Osteocyte (in vitro differentiated cells): ENCODE results near the gene TUBGCP6. TPM values are rescaled to one million over a fixed set of nuclear protein-coding genes. Genes with fewer than 3 reads are reported as not detected.

Source experiments
- DNase-seq: peaks from one replicate; pipeline ENCODE4 v3.0.0; 2021; ENCODE audit warnings: mixed read lengths; ENCODE audit not compliant: unreplicated experiment; ENCODE audit errors: extremely low spot score
- H3K27ac Mint-ChIP-seq: one replicate; pipeline ENCODE4 v1.8.0; 2021; ENCODE audit warnings: mild to moderate bottlenecking, mixed read lengths; ENCODE audit not compliant: unreplicated experiment
- H3K27me3 Mint-ChIP-seq: one replicate; pipeline ENCODE4 v1.8.0; 2021; ENCODE audit warnings: mixed read lengths; ENCODE audit not compliant: unreplicated experiment
- H3K36me3 Mint-ChIP-seq: one replicate; pipeline ENCODE4 v1.8.0; 2021; ENCODE audit warnings: mixed read lengths; ENCODE audit not compliant: unreplicated experiment
- H3K4me1 Mint-ChIP-seq: one replicate; pipeline ENCODE4 v1.8.0; 2021; ENCODE audit warnings: mixed read lengths; ENCODE audit not compliant: unreplicated experiment
- H3K4me3 Mint-ChIP-seq: one replicate; pipeline ENCODE4 v1.8.0; 2021; ENCODE audit warnings: mild to moderate bottlenecking, moderate library complexity, mixed read lengths; ENCODE audit not compliant: unreplicated experiment
- H3K9me3 Mint-ChIP-seq: one replicate; pipeline ENCODE4 v1.8.0; 2021; ENCODE audit warnings: mixed read lengths; ENCODE audit not compliant: unreplicated experiment
- CTCF ChIP-seq: fragments of 200-600 bp; sonication (generic); IDR thresholded peaks from 2 replicates; pipeline ENCODE4 v1.5.0; 2021; ENCODE audit warnings: antibody characterized with exemption, mild to moderate bottlenecking, moderate library complexity
- total RNA-seq: library from RNA; stranded (reverse); gene quantifications from 2 replicates; pipeline ENCODE4 v1.2.1, GENCODE V29; 2021

The TUBGCP6 gene
- total RNA-seq, 1 donor from 2014 or later = 55.7 TPM

GRCh38 chr22:50171965-50172421, 72.8 kb downstream of the TUBGCP6 start:
- no peaks in the 10 kb centered on the region for H3K9me3 Mint-ChIP-seq
- H3K36me3 Mint-ChIP-seq = no peaks in the 10 kb centered on the region
- peaks cover 15% of the 10 kb centered on the region for H3K27me3 Mint-ChIP-seq
- H3K4me3 Mint-ChIP-seq = peak overlapping the region; percentile 45
- TF ChIP-seq CTCF = no peak
- DNase-seq = no peak
- H3K27ac Mint-ChIP-seq = no peak overlapping the region
- H3K4me1 Mint-ChIP-seq = peaks cover 5% of the 10 kb centered on the region

GRCh38 chr22:50171319-50171964, 73.4 kb downstream of the TUBGCP6 start:
- TF ChIP-seq CTCF = no peak
- no peaks in the 10 kb centered on the region for H3K9me3 Mint-ChIP-seq

GRCh38 chr22:50170453-50171318, 74.1 kb downstream of the TUBGCP6 start, which contains the start of gene PANX2:
Gene PANX2 (plus strand): TSS chr22:50170731. CDS start chr22:50170731, 0 bp downstream.
- Mint-ChIP-seq H3K4me1 (peaks cover 5% of the 10 kb centered on the region), H3K4me3 (peak within 1 kb of the TSS; percentile 70), H3K36me3 (no peaks in the 10 kb centered on the region), H3K27ac (no peak within 1 kb of the TSS), H3K27me3 (peaks cover 15% of the 10 kb centered on the region), H3K9me3 (no peaks in the 10 kb centered on the region)
- DNase-seq = no peak
- no peak for TF ChIP-seq CTCF

More at GRCh38 chr22:50171319-50171964, 73.4 kb downstream of the TUBGCP6 start:
- H3K4me3 Mint-ChIP-seq = peak overlapping the region; percentile 70
- H3K4me1 Mint-ChIP-seq = peaks cover 5% of the 10 kb centered on the region
- no peak overlapping the region for H3K27ac Mint-ChIP-seq
- no peaks in the 10 kb centered on the region for H3K36me3 Mint-ChIP-seq
- no peak for DNase-seq
- peaks cover 15% of the 10 kb centered on the region for H3K27me3 Mint-ChIP-seq

- Mint-ChIP-seq H3K9me3 (no peaks in the 10 kb centered on the region), H3K4me3 (no peak overlapping the region), H3K27ac (no peak overlapping the region), H3K4me1 (peaks cover 5% of the 10 kb centered on the region), H3K36me3 (no peaks in the 10 kb centered on the region), H3K27me3 (peaks cover 15% of the 10 kb centered on the region)
- no peak for TF ChIP-seq CTCF
- no peak for DNase-seq
These were observed 75.0 kb downstream of the TUBGCP6 start for GRCh38 chr22:50169774-50170341.
